ENCODE results near the gene STX10. TPM values are rescaled to one million over a fixed set of nuclear protein-coding genes. Genes with fewer than 3 reads are reported as not detected.

Gene STX10
- total and polyA plus RNA-seq, 9 of the 15 experiments (the other 6 are each of a cell fraction or from before 2014, with no cell fraction given) = 0.51 to 66.3 (median 31.0) TPM

GRCh38 chr19:13094771-13095392 is 55.3 kb downstream of the STX10 start:
- in situ Hi-C loops (cut with MboI) = loop anchor here (5.0 kb wide), 1 partner anchor 118 kb away; no protein-coding TSS in a partner anchor
- DNase-seq (ENCODE audit: extremely low read depth in 1 of 4, low spot score in 3 of 4) (peak; percentile 49 to 65 (median 54)), FAIRE-seq (no peak), ATAC-seq (no peak)
- Histone ChIP-seq H3K4me2 (ENCODE audit: insufficient read depth, low read length) (no peak overlapping the region), H3K9ac (ENCODE audit: insufficient read depth in 1 of 2, low read depth in 2 of 2, low read length in 2 of 2) (peak overlapping the region in 1 of 2 experiments; percentile 77; a peak in 2 of 4 replicates), H3K36me3 (ENCODE audit: control insufficient read depth, insufficient read depth, low read length) (peaks cover 17% of the 10 kb centered on the region), H3K27me3 (ENCODE audit: control insufficient read depth in 2 of 2, insufficient read depth in 2 of 2, low read length in 2 of 2) (no peaks in the 10 kb centered on the region), H3K9me1 (ENCODE audit: control insufficient read depth, insufficient read depth, low read length) (no peaks in the 10 kb centered on the region), H3K27ac (ENCODE audit: extremely low read depth, low read depth, low read length) (no peak overlapping the region), H3K9me3 (replicated peaks; ENCODE audit: control insufficient read depth, insufficient read depth, low read depth, low read length) (no peaks in the 10 kb centered on the region), H3K4me1 (replicated peaks in 1 of 2; ENCODE audit: control insufficient read depth in 2 of 2, insufficient read depth in 2 of 2, low read length in 2 of 2) (peaks cover 36 to 92% of the 10 kb centered on the region in 2 experiments), H3K79me2 (ENCODE audit: control insufficient read depth, insufficient read depth, low read length) (peaks cover 21% of the 10 kb centered on the region), H2AFZ (ENCODE audit: low read depth, low read length) (no peak overlapping the region), H4K20me1 (replicated peaks; ENCODE audit: control insufficient read depth, insufficient read depth, low read length) (no peaks in the 10 kb centered on the region), H3K4me3 (no peak overlapping the region)
- BruUV-seq (replicated peaks) = no TSS peak
- CTCF ChIA-PET (ENCODE audit: low intra/inter-chr PET ratio) = interaction anchor here (0.7 to 4.7 kb wide), 6 partner anchors 58 to 714 kb away, joined by 3 to 59 read pairs (median 8); no protein-coding TSS in a partner anchor
- intact Hi-C loops (cut with micrococcal nuclease) = loop anchor here (1.0 to 5.0 kb wide), 2 partner anchors 63 to 118 kb away; no protein-coding TSS in a partner anchor
- WGBS (ENCODE audit: insufficient coverage, low coverage, missing lambda C conversion rate) = 62% methylated on average over 14 of the region's 16 CpGs
- peak; percentile 49; the same call in 1 of the 2 replicates for TF ChIP-seq TFAP4 (CRISPR knock-in tag; IDR thresholded peaks at IDR 0.05; ENCODE audit: borderline replicate concordance)
- TF ChIP-seq, protein P1, sequence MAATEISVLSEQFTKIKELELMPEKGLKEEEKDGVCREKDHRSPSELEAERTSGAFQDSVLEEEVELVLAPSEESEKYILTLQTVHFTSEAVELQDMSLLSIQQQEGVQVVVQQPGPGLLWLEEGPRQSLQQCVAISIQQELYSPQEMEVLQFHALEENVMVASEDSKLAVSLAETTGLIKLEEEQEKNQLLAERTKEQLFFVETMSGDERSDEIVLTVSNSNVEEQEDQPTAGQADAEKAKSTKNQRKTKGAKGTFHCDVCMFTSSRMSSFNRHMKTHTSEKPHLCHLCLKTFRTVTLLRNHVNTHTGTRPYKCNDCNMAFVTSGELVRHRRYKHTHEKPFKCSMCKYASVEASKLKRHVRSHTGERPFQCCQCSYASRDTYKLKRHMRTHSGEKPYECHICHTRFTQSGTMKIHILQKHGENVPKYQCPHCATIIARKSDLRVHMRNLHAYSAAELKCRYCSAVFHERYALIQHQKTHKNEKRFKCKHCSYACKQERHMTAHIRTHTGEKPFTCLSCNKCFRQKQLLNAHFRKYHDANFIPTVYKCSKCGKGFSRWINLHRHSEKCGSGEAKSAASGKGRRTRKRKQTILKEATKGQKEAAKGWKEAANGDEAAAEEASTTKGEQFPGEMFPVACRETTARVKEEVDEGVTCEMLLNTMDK (IDR thresholded peaks at IDR 0.05; ENCODE audit: borderline replicate concordance, insufficient read depth, low read depth, low read length, poor library complexity, severe bottlenecking) = no peak
- no peak for TF ChIP-seq ZNF143 (CRISPR knock-in tag; IDR thresholded peaks at IDR 0.05)
- POLR2A ChIA-PET = interaction anchor here (0.6 to 2.8 kb wide), 10 partner anchors 12 to 214 kb away, joined by 3 to 17 read pairs (median 5); partner anchors contain the start of gene RAD23A

Measured in K562 (cell line).